Type B pancreatic cell (in vitro differentiated cells): Measurements from ENCODE around the gene AGXT. TPM values are rescaled to one million over a fixed set of nuclear protein-coding genes. Genes with fewer than 3 reads are reported as not detected.
A peak's percentile ranks its signal among the peaks of the same experiment; 100 is the strongest.

Experiments used
- DNase-seq: peaks from one replicate; pipeline ENCODE4 v3.0.0; 2021; ENCODE audit warnings: mixed read lengths; ENCODE audit not compliant: unreplicated experiment; ENCODE audit errors: extremely low spot score
- H3K27ac Mint-ChIP-seq: 2 replicates; pipeline ENCODE4 v1.8.0; 2021; ENCODE audit warnings: mild to moderate bottlenecking, mixed read lengths
- H3K27me3 Mint-ChIP-seq: 2 replicates; pipeline ENCODE4 v1.8.0; 2021; ENCODE audit warnings: mixed read lengths
- H3K36me3 Mint-ChIP-seq: 2 replicates; pipeline ENCODE4 v1.8.0; 2021; ENCODE audit warnings: mixed read lengths
- H3K4me1 Mint-ChIP-seq: one replicate; pipeline ENCODE4 v1.8.0; 2021; ENCODE audit warnings: mixed read lengths; ENCODE audit not compliant: unreplicated experiment
- H3K4me3 Mint-ChIP-seq: 2 replicates; pipeline ENCODE4 v1.8.0; 2021; ENCODE audit warnings: mild to moderate bottlenecking, mixed read lengths
- H3K9me3 Mint-ChIP-seq: 2 replicates; pipeline ENCODE4 v1.8.0; 2021; ENCODE audit warnings: mixed read lengths
- total RNA-seq: library from RNA; stranded (reverse); gene quantifications from 2 replicates; pipeline ENCODE4 v1.2.1, GENCODE V29; 2021; ENCODE audit warnings: low replicate concordance
- TF ChIP-seq, protein P1 (sequence below): fragments of 200-600 bp; sonication (generic); conservative IDR thresholded peaks from 2 replicates; pipeline ENCODE4 v1.5.0; 2021; ENCODE audit warnings: antibody characterized with exemption, mild to moderate bottlenecking

The AGXT gene
- total RNA-seq, 1 donor from 2014 or later = 0.51 TPM

DNA sequence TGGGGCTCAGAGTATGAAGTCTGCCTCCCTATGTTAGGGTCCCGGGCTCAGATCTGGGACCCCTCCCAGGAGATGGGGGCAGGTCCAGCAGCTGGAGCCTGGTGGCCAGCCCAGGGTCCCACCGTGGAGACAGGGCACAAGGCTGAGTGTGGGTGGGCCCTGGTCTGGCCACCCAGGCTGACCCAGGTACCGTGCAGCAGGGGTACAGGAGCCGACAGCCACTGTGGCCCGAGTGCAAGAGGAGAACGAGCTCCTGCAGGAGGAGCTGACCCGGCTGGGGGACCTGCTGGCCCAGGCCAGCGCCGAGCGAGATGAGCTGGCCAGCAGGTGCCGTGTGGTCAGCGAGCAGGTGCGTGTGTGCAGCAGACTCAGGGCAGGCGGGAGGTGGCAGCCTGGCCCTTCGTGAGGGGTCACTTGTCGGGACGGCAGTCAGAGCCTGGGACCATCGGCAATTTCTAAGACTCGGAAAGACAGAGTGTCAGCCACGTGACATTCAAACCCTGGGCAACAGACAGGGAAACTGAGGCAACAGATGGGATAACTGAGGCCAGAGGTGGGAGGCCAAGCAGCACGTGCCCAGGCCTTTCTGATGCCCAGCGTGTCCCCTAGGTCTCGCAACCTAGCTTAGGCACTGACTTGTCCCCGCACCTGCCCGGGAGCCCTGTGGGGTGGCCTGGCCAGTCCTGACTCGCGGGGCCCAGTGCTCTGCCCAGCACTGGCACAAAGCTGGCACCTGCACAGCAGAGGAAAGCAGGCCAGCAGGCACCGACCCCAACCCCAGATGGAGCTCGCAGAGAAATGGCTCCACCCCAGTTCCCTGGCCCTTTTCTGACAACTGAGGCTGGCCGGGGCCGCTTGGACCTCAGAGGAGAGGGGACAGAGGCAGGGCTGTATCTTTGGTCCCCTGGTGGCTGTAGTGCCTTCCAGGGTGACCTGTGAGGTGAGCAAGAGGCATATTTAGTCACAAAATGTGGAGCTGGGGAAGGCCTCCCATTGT lies 51.5 kb downstream of the AGXT start:
- TF ChIP-seq, protein P1, sequence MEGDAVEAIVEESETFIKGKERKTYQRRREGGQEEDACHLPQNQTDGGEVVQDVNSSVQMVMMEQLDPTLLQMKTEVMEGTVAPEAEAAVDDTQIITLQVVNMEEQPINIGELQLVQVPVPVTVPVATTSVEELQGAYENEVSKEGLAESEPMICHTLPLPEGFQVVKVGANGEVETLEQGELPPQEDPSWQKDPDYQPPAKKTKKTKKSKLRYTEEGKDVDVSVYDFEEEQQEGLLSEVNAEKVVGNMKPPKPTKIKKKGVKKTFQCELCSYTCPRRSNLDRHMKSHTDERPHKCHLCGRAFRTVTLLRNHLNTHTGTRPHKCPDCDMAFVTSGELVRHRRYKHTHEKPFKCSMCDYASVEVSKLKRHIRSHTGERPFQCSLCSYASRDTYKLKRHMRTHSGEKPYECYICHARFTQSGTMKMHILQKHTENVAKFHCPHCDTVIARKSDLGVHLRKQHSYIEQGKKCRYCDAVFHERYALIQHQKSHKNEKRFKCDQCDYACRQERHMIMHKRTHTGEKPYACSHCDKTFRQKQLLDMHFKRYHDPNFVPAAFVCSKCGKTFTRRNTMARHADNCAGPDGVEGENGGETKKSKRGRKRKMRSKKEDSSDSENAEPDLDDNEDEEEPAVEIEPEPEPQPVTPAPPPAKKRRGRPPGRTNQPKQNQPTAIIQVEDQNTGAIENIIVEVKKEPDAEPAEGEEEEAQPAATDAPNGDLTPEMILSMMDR = no peak
- Mint-ChIP-seq H3K9me3 (no peaks in the 10 kb centered on the region), H3K27ac (peak overlapping the region; percentile 58), H3K4me3 (no peak overlapping the region), H3K36me3 (no peaks in the 10 kb centered on the region), H3K4me1 (peaks cover 4% of the 10 kb centered on the region), H3K27me3 (no peaks in the 10 kb centered on the region)
- peak; percentile 65 for DNase-seq

DNA sequence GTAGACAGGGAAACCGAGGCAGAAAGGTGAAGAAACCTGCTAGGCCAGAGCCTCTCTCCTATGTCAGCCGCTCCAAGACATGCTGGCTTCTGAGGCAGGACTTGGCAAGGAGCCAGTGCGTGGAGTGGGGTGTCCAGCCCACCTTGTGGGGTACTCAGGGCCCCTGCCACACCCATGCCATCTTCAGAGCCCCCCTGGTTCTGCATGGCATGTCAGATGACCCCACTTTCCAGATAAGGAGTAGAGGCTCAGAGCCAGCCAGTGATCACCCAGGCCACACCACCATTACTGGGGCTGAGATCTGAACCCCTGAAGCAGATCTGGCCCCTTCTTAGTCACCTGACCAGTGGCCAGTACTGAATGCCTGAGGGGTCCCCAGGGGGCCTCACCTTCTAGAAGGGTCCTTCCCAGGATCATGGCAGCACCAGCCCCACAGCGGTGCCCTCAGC lies 52.2 kb downstream of the AGXT start:
- H3K4me3 Mint-ChIP-seq = no peak overlapping the region
- DNase-seq = no peak
- H3K9me3 Mint-ChIP-seq = no peaks in the 10 kb centered on the region
- H3K27me3 Mint-ChIP-seq = no peaks in the 10 kb centered on the region
- no peaks in the 10 kb centered on the region for H3K36me3 Mint-ChIP-seq
- no peak overlapping the region for H3K27ac Mint-ChIP-seq
- H3K4me1 Mint-ChIP-seq = peaks cover 4% of the 10 kb centered on the region
- TF ChIP-seq, protein P1 = no peak

DNA sequence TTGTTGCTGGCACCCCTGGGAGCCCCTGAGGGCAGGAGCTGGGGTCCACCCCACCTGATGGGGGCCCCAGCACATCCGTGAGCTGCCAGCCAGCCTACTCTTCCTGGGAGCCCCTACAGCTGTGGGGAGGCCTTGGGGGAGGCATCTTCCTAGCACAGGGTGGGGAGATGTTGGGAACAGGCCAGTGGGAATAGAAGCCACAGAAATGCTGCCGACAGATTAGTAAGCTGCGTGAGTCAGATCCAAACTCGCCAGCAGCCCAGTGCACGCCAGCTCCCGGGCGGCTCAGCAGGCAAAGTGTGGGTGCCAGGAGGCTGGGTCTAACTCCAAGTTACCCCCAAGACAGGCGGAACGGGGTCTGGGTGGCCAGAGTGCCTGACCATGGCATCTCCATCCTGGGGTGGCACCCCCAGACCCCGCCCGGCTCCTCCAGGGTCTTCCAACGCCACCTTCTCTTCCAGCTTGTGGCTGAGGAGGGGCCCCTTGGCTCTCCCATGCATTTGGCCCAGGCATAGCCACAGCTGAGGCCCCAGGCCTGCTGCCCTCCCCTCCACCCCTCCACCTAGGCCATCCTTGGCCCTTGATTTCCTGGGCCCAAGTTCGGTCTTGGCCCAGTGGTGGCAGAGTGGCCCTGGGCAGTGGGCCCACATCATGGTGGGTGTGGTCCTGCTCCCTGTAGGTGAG lies 52.8 kb downstream of the AGXT start:
- no peak overlapping the region for H3K4me3 Mint-ChIP-seq
- no peaks in the 10 kb centered on the region for H3K9me3 Mint-ChIP-seq
- no peaks in the 10 kb centered on the region for H3K27me3 Mint-ChIP-seq
- H3K27ac Mint-ChIP-seq = no peak overlapping the region
- TF ChIP-seq, protein P1 = no peak
- no peak for DNase-seq
- peaks cover 4% of the 10 kb centered on the region for H3K4me1 Mint-ChIP-seq
- H3K36me3 Mint-ChIP-seq = no peaks in the 10 kb centered on the region

DNA sequence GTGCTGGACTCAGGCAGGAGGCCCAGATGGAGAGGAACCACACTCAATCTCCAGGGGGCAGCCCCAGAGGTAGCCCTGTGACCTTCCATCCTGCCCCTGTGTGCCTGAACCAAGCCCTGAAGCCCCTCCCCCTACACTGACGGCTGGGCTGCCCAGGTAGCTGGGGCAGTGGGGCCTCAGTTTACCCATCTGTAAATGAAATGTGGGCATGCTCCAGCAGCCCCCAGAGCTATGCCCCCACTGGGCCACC lies 53.3 kb downstream of the AGXT start:
- H3K27ac Mint-ChIP-seq = no peak overlapping the region
- H3K9me3 Mint-ChIP-seq = no peaks in the 10 kb centered on the region
- TF ChIP-seq, protein P1 = no peak
- H3K36me3 Mint-ChIP-seq = no peaks in the 10 kb centered on the region
- no peak for DNase-seq
- H3K27me3 Mint-ChIP-seq = no peaks in the 10 kb centered on the region
- peaks cover 6% of the 10 kb centered on the region for H3K4me1 Mint-ChIP-seq
- H3K4me3 Mint-ChIP-seq = no peak overlapping the region

DNA sequence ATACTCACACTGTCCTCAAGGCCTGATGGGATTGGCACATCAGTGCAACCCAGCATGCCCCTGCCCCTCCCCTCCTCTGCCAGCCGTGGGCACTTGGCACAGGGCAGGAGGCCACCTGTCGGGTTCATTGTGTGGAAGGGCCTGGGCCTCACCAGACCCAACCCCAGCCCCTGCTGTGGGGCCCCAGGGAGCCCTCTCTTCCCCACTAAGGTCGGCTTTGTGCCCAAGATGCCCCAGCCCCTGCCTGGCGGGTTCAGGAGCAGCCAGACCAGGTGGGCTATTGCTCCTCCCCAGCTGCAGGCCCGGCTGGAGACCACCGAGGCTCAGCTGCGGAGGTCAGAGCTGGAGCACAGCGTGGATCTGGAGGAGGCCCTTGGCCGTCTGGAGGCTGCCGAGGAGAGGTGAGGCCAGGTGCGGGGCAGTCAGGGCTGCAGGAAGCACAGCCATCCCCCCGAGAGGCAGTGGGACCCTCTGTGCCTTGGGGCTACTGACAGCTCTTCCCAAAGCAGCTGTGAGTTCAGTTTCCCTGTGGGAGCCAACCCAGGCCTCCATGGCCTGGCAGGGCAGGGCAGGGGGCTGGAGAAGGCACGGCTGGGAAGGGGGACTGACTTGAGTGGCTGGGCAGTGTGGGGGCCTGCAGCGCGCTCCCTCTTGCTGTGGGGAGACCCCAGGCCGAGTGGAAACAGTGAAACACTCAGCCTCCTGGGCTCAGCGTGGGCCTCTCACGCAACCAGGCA lies 53.8 kb downstream of the AGXT start:
- no peaks in the 10 kb centered on the region for H3K27me3 Mint-ChIP-seq
- DNase-seq = peak; percentile 67

More for the DNA sequence above, 53.8 kb downstream of the AGXT start:
- Mint-ChIP-seq H3K4me3 (no peak overlapping the region), H3K36me3 (no peaks in the 10 kb centered on the region), H3K9me3 (no peaks in the 10 kb centered on the region), H3K4me1 (peaks cover 7% of the 10 kb centered on the region), H3K27ac (no peak overlapping the region)
- TF ChIP-seq, protein P1 = no peak
